CD4-positive, alpha-beta memory T cell (primary cell): ENCODE measurements around the gene CARNS1. TPM values are rescaled to one million over a fixed set of nuclear protein-coding genes. Genes with fewer than 3 reads are reported as not detected.

Source experiments
- CTCF ChIA-PET: fragments of 350-600 bp; sonication (Branson Sonifier 250); formaldehyde crosslinking; loops from one replicate; lab custom pipeline; 2021; ENCODE audit warnings: inconsistent platforms; ENCODE audit not compliant: partially characterized antibody; lab: Charles Lee
- POLR2A ChIA-PET: fragments of 350-600 bp; sonication (Branson Sonifier 250); formaldehyde crosslinking; loops from one replicate; lab custom pipeline; 2021; ENCODE audit not compliant: partially characterized antibody; lab: Charles Lee
- DNase-seq, 5 donors: peaks; one replicate each; pipeline versions ENCODE4 v3.0.0 to v3.0.0-alpha.2; 2020 to 2022; ENCODE audit warnings: mixed read lengths in 1 of 5
- H3K27ac ChIP-seq: one replicate; pipeline ENCODE4 v1.7.0; 2013; ENCODE audit warnings: low read depth, low read length
- H3K27me3 ChIP-seq: 2 replicates; pipeline ENCODE4 v1.7.0; 2013; ENCODE audit warnings: mild to moderate bottlenecking, low read length, moderate library complexity; ENCODE audit not compliant: insufficient read depth
- H3K36me3 ChIP-seq: 2 replicates; pipeline ENCODE4 v1.7.0; 2013; ENCODE audit warnings: mild to moderate bottlenecking, low read length, moderate library complexity; ENCODE audit not compliant: insufficient read depth
- H3K4me1 ChIP-seq: 2 replicates; pipeline ENCODE4 v1.7.0; 2013; ENCODE audit warnings: mild to moderate bottlenecking, low read length, moderate library complexity; ENCODE audit not compliant: insufficient read depth
- H3K4me3 ChIP-seq, 2 donors: one replicate each; pipeline ENCODE4 v1.7.0; 2013; ENCODE audit warnings: low read length in 2 of 2, mild to moderate bottlenecking in 1 of 2
- H3K9me3 ChIP-seq, 2 donors: one replicate each; pipeline ENCODE4 v1.7.0; 2013; ENCODE audit warnings: low read length in 2 of 2, control low read depth in 1 of 2; ENCODE audit not compliant: control insufficient read depth in 1 of 2
- H3K27ac Mint-ChIP-seq, 7 donors: one replicate each; pipeline ENCODE4 v1.8.0; 2020 to 2021; ENCODE audit warnings: mixed read lengths in 7 of 7, mild to moderate bottlenecking in 6 of 7, inconsistent platforms in 3 of 7, moderate library complexity in 3 of 7
- H3K27me3 Mint-ChIP-seq, 2 donors: one replicate each; pipeline ENCODE4 v1.8.0; 2020 to 2021; ENCODE audit warnings: mixed read lengths in 2 of 2
- H3K36me3 Mint-ChIP-seq, 2 donors: one replicate each; pipeline ENCODE4 v1.8.0; 2020 to 2021; ENCODE audit warnings: mixed read lengths in 2 of 2, inconsistent platforms in 1 of 2, mild to moderate bottlenecking in 1 of 2
- H3K4me1 Mint-ChIP-seq, 4 donors: one replicate each; pipeline ENCODE4 v1.8.0; 2020 to 2021; ENCODE audit warnings: mixed read lengths in 4 of 4, mild to moderate bottlenecking in 1 of 4
- H3K4me3 Mint-ChIP-seq, 8 donors: one replicate each; pipeline ENCODE4 v1.8.0; 2020 to 2021; ENCODE audit warnings: mixed read lengths in 8 of 8, mild to moderate bottlenecking in 7 of 8, moderate library complexity in 6 of 8, inconsistent platforms in 3 of 8
- H3K9me3 Mint-ChIP-seq, 8 donors: one replicate each; pipeline ENCODE4 v1.8.0; 2020 to 2021; ENCODE audit warnings: mixed read lengths in 8 of 8, mild to moderate bottlenecking in 5 of 8, inconsistent platforms in 3 of 8, moderate library complexity in 1 of 8
- intact Hi-C: fragments of 100-400 bp; cut with micrococcal nuclease; formaldehyde crosslinking; loops from one replicate; pipeline ENCODE4 v1.15.1; 2023
- polyA plus RNA-seq, 2 donors: library from polyadenylated mRNA; unstranded; fragments of 300-500 nt; fragmentation: Illumina TruSeq; gene quantifications; one replicate each; pipeline ENCODE4 v1.2.3, GENCODE V29; 2021
- total RNA-seq, 2 experiments: library from RNA; stranded (reverse); gene quantifications; one replicate each; pipeline ENCODE4 v1.2.3, GENCODE V29; 2021

CARNS1 gene
- total and polyA plus RNA-seq, 4 experiments from 2014 or later, result 0.45 to 3.3 (median 1.6) TPM

GRCh38 chr11:67469508-67469811 lies 54.0 kb downstream of the CARNS1 start:
- H3K27ac ChIP-seq, result peak overlapping the region; percentile 81
- Mint-ChIP-seq H3K4me1 (peaks cover 16 to 34% (median 26%) of the 10 kb centered on the region in 4 donors), H3K27ac (peak overlapping the region; percentile 21 to 92 (median 87)), H3K4me3 (peak overlapping the region; percentile 76 to 92 (median 84)), H3K36me3 (peaks cover 0 to 7% of the 10 kb centered on the region in 2 donors), H3K27me3 (no peaks in the 10 kb centered on the region), H3K9me3 (no peaks in the 10 kb centered on the region)
- no peak for DNase-seq
- H3K27me3 ChIP-seq, result no peaks in the 10 kb centered on the region
- POLR2A ChIA-PET, result interaction anchor here (0.9 to 30.4 kb wide), 15 partner anchors 12 to 229 kb away, joined by 4 to 900 read pairs (median 20); partner anchors contain the start of genes AIP, CDK2AP2, CORO1B and PITPNM1
- CTCF ChIA-PET, result interaction anchor here (0.8 to 2.7 kb wide), 9 partner anchors 10 to 68 kb away, joined by 3 to 19 read pairs (median 4); partner anchors contain the start of genes AIP, PPP1CA and TBC1D10C
- no peaks in the 10 kb centered on the region for H3K9me3 ChIP-seq
- intact Hi-C loops, result loop anchor here (1.0 to 2.0 kb wide), 9 partner anchors 13 to 80 kb away; partner anchors contain the start of genes CORO1B, PPP1CA, PTPRCAP and RPS6KB2
- peak overlapping the region; percentile 78 to 79 for H3K4me3 ChIP-seq
- peaks cover 42% of the 10 kb centered on the region for H3K4me1 ChIP-seq
- H3K36me3 ChIP-seq, result no peaks in the 10 kb centered on the region

- Histone ChIP-seq H3K4me1 (peaks cover 37% of the 10 kb centered on the region), H3K27ac (no peak overlapping the region), H3K27me3 (no peaks in the 10 kb centered on the region), H3K9me3 (no peaks in the 10 kb centered on the region), H3K36me3 (no peaks in the 10 kb centered on the region), H3K4me3 (no peak overlapping the region)
- intact Hi-C loops, result no loop called here
- CTCF ChIA-PET, result interaction anchor here (0.7 to 2.7 kb wide), 6 partner anchors 12 to 69 kb away, joined by 3 to 19 read pairs (median 4); partner anchors contain the start of genes AIP, PITPNM1, PPP1CA and RPS6KB2
- peaks cover 12 to 29% (median 19%) of the 10 kb centered on the region in 4 donors for H3K4me1 Mint-ChIP-seq
- peaks cover 0 to 2% of the 10 kb centered on the region in 2 donors for H3K36me3 Mint-ChIP-seq
- POLR2A ChIA-PET, result interaction anchor here (1.1 to 30.4 kb wide), 6 partner anchors 15 to 79 kb away, joined by 4 to 900 read pairs (median 108); partner anchors contain the start of genes AIP, CDK2AP2, CORO1B and PPP1CA
- DNase-seq, result no peak
- H3K4me3 Mint-ChIP-seq, result peak overlapping the region in 2 of 8 donors; percentile 41 to 60
- no peaks in the 10 kb centered on the region for H3K27me3 Mint-ChIP-seq
- no peaks in the 10 kb centered on the region for H3K9me3 Mint-ChIP-seq
- H3K27ac Mint-ChIP-seq, result peak overlapping the region in 5 of 7 donors; percentile 29 to 92 (median 50)
Measured at GRCh38 chr11:67470337-67471002, 55.0 kb downstream of the CARNS1 start.

- ChIA-PET CTCF (interaction anchor here (0.8 kb wide), 1 partner anchor 70 kb away, joined by 3 read pairs; no protein-coding TSS in a partner anchor), POLR2A (interaction anchor here (1.0 to 1.8 kb wide), 3 partner anchors 11 to 91 kb away, joined by 3 to 7 read pairs (median 5); partner anchors contain the start of gene AIP)
- Mint-ChIP-seq H3K36me3 (no peaks in the 10 kb centered on the region), H3K27me3 (no peaks in the 10 kb centered on the region), H3K9me3 (no peaks in the 10 kb centered on the region), H3K27ac (no peak overlapping the region), H3K4me3 (no peak overlapping the region), H3K4me1 (peaks cover 7 to 15% (median 8%) of the 10 kb centered on the region in 4 donors)
- intact Hi-C loops, result no loop called here
- Histone ChIP-seq H3K27ac (no peak overlapping the region), H3K36me3 (no peaks in the 10 kb centered on the region), H3K4me3 (no peak overlapping the region), H3K9me3 (no peaks in the 10 kb centered on the region), H3K27me3 (no peaks in the 10 kb centered on the region), H3K4me1 (peaks cover 14% of the 10 kb centered on the region)
- DNase-seq, result no peak
Measured at GRCh38 chr11:67472882-67473281, 57.4 kb downstream of the CARNS1 start.

Other genes with a start within 250 kb of the CARNS1 start
- 100 to 1,000 TPM; 299 to 310 TPM for gene GRK2, start 149.2 kb upstream of the CARNS1 start, total RNA-seq
- 10 to 100 TPM; 12.8 to 63.7 TPM for gene GRK2, start 149.2 kb upstream of the CARNS1 start, polyA plus RNA-seq
- gene ANKRD13D, start 126.4 kb upstream of the CARNS1 start, total RNA-seq, result 100 to 1,000 TPM; 244 to 247 TPM
- 10 to 100 TPM; 12.0 to 31.3 TPM for gene ANKRD13D, start 126.4 kb upstream of the CARNS1 start, polyA plus RNA-seq
- 10 to 100 TPM; 22.5 to 26.3 TPM for gene SSH3, start 112.1 kb upstream of the CARNS1 start, total RNA-seq
- gene SSH3, start 112.1 kb upstream of the CARNS1 start, polyA plus RNA-seq, result 1 to 10 TPM in 1 of 2 donors, under 1 TPM in 1; 0.79 to 6.5 TPM
- 10 to 100 TPM; 87.9 to 91.3 TPM for gene POLD4, start 62.1 kb upstream of the CARNS1 start, total RNA-seq
- gene POLD4, start 62.1 kb upstream of the CARNS1 start, polyA plus RNA-seq, result 10 to 100 TPM; 93.6 to 96.2 TPM
- gene CLCF1, start 42.1 kb upstream of the CARNS1 start, total RNA-seq, result 1 to 10 TPM; 5.4 to 6.4 TPM
- 1 to 10 TPM in 1 of 2 donors, under 1 TPM in 1; 0.45 to 4.4 TPM for gene CLCF1, start 42.1 kb upstream of the CARNS1 start, polyA plus RNA-seq
- 10 to 100 TPM; 51.8 to 55.9 TPM for gene RAD9A, start 23.7 kb upstream of the CARNS1 start, total RNA-seq
- 1 to 10 TPM; 6.7 to 8.3 TPM for gene RAD9A, start 23.7 kb upstream of the CARNS1 start, polyA plus RNA-seq
- gene PPP1CA, start 13.8 kb upstream of the CARNS1 start, total RNA-seq, result 100 to 1,000 TPM; 159 to 161 TPM
- gene PPP1CA, start 13.8 kb upstream of the CARNS1 start, polyA plus RNA-seq, result 100 to 1,000 TPM; 474 to 774 TPM
- 100 to 1,000 TPM; 371 to 382 TPM for gene TBC1D10C, start 11.6 kb upstream of the CARNS1 start, total RNA-seq
- 100 to 1,000 TPM; 316 to 331 TPM for gene TBC1D10C, start 11.6 kb upstream of the CARNS1 start, polyA plus RNA-seq
- gene RPS6KB2, start 12.8 kb downstream of the CARNS1 start, total RNA-seq, result 10 to 100 TPM; 78.1 to 79.9 TPM
- 10 to 100 TPM; 55.2 to 58.3 TPM for gene RPS6KB2, start 12.8 kb downstream of the CARNS1 start, polyA plus RNA-seq
- gene PTPRCAP, start 22.0 kb downstream of the CARNS1 start, total RNA-seq, result 100 to 1,000 TPM; 208 to 228 TPM
- gene PTPRCAP, start 22.0 kb downstream of the CARNS1 start, polyA plus RNA-seq, result 100 to 1,000 TPM; 613 TPM
- gene CORO1B, start 27.8 kb downstream of the CARNS1 start, total RNA-seq, result 10 to 100 TPM; 22.7 to 23.2 TPM
- gene CORO1B, start 27.8 kb downstream of the CARNS1 start, polyA plus RNA-seq, result 10 to 100 TPM; 79.1 to 92.2 TPM
- gene GPR152, start 37.1 kb downstream of the CARNS1 start, total RNA-seq, result not detected
- 1 to 10 TPM in 1 of 2 donors, under 1 TPM in 1; 0.35 to 1.7 TPM for gene GPR152, start 37.1 kb downstream of the CARNS1 start, polyA plus RNA-seq
- 1 to 10 TPM; 1.4 to 2.3 TPM for gene CABP4, start 39.7 kb downstream of the CARNS1 start, total RNA-seq
- under 1 TPM; 0.27 to 0.84 TPM for gene CABP4, start 39.7 kb downstream of the CARNS1 start, polyA plus RNA-seq
- gene TMEM134, start 53.6 kb downstream of the CARNS1 start, total RNA-seq, result 10 to 100 TPM; 90.1 to 99.1 TPM
- gene TMEM134, start 53.6 kb downstream of the CARNS1 start, polyA plus RNA-seq, result 100 to 1,000 TPM; 152 to 162 TPM
- gene AIP, start 67.3 kb downstream of the CARNS1 start, total RNA-seq, result 100 to 1,000 TPM; 131 to 132 TPM
- gene AIP, start 67.3 kb downstream of the CARNS1 start, polyA plus RNA-seq, result 100 to 1,000 TPM; 152 to 185 TPM
- 100 to 1,000 TPM; 137 to 143 TPM for gene PITPNM1, start 89.7 kb downstream of the CARNS1 start, total RNA-seq
- 10 to 100 TPM; 15.0 to 43.6 TPM for gene PITPNM1, start 89.7 kb downstream of the CARNS1 start, polyA plus RNA-seq
- gene CDK2AP2, start 92.5 kb downstream of the CARNS1 start, total RNA-seq, result 10 to 100 TPM; 85.8 to 86.0 TPM
- gene CDK2AP2, start 92.5 kb downstream of the CARNS1 start, polyA plus RNA-seq, result 100 to 1,000 TPM in 1 of 2 donors, 10 to 100 TPM in 1; 83.3 to 152 TPM
- gene CABP2, start 107.8 kb downstream of the CARNS1 start, total RNA-seq, result not detected
- gene CABP2, start 107.8 kb downstream of the CARNS1 start, polyA plus RNA-seq, result not detected
- 100 to 1,000 TPM; 134 to 143 TPM for gene GSTP1, start 168.1 kb downstream of the CARNS1 start, total RNA-seq
- 100 to 1,000 TPM; 236 to 245 TPM for gene GSTP1, start 168.1 kb downstream of the CARNS1 start, polyA plus RNA-seq
- 100 to 1,000 TPM; 204 to 212 TPM for gene NDUFV1, start 191.3 kb downstream of the CARNS1 start, total RNA-seq
- 100 to 1,000 TPM; 124 to 133 TPM for gene NDUFV1, start 191.3 kb downstream of the CARNS1 start, polyA plus RNA-seq
- gene NUDT8, start 214.3 kb downstream of the CARNS1 start, total RNA-seq, result 1 to 10 TPM; 3.1 to 4.3 TPM
- 1 to 10 TPM; 2.0 to 4.5 TPM for gene NUDT8, start 214.3 kb downstream of the CARNS1 start, polyA plus RNA-seq
- not detected for gene TBX10, start 224.1 kb downstream of the CARNS1 start, total RNA-seq
- not detected for gene TBX10, start 224.1 kb downstream of the CARNS1 start, polyA plus RNA-seq
- gene ACY3, start 235.1 kb downstream of the CARNS1 start, total RNA-seq, result not detected
- gene ACY3, start 235.1 kb downstream of the CARNS1 start, polyA plus RNA-seq, result under 1 TPM in 1 of 2 donors, not detected in 1; 0.48 TPM